Renal cortical epithelial cell (primary cell): ENCODE results near the gene OR52E4. TPM values are rescaled to one million over a fixed set of nuclear protein-coding genes. Genes with fewer than 3 reads are reported as not detected.

Experiments
- DNase-seq: peaks from one replicate; pipeline ENCODE4 v3.0.0-alpha.2; 2011; ENCODE audit warnings: low read depth
- total RNA-seq: library from RNA; depleted of rRNA; stranded (reverse); fragments of >200 nt; gene quantifications from 2 replicates; pipeline ENCODE4 v1.2.3, GENCODE V29; 2014

Gene OR52E4
- total RNA-seq, 1 donor from 2014 or later: not detected

GRCh38 chr11:5929571-5930368, 49.3 kb downstream of the OR52E4 start:
- DNase-seq: no peak

DNA sequence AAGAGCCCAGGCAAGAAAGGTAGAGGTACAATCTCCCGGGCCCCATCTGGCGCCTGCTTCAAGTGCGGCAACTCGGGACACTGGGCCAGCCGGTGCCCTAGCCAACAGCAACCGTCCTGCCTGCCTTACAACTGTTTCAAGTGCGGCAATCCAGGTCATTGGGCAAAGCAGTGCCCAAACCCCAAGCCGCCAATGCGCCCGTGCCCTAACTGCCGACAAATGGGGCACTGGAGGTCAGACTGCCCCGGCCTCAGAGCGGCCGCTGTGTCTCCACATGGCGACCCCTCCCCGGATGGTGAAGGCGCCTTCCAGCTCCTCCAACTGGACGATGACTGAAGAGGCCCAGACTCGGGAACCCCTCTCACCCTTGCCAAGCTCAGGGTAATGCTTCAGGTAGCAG, 50.2 kb downstream of the OR52E4 start:
- no peak for DNase-seq

GRCh38 chr11:5931061-5931460, 50.6 kb downstream of the OR52E4 start:
- no peak for DNase-seq

DNA sequence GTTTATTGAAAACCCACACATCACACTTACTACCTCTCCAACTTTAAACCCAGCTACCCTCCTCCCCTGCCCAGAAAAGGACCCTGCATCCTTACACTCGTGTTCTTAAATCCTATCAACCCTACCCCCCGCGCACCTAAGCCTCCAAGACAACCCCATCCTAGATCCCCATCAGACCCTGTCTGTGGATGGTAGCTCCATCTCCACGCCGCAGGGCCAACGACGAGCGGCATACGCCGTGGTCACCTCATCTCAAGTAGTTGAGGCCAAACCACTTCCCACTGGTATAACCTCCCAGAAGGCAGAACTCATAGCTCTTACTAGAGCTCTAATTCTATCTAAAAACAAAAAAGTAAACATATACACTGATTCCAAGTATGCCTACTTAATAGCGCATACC, 52.2 kb downstream of the OR52E4 start:
- DNase-seq: no peak

DNA sequence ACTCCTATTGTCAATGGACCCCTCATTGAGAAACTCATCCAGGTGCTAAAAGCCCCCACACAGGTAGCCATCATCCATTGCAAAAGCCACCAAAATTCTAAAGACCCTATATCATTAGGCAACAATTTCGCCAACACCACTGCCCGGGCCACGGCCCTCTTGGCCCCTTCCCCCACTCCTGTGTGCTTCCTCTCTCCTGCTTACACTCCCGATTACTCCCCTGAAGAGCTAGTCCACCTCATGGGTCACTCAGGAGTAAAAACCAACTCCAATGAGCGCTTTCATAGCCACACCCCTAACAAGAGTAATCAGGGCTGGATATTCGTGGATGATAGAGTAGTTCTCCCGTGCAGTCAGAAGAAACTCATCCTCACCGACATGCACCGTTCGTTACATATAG, 52.7 kb downstream of the OR52E4 start:
- DNase-seq: no peak

Other genes with a start within 250 kb of the OR52E4 start
- 37.2 and 44.3 TPM in 2 replicates for gene TRIM5, start 195.6 kb upstream of the OR52E4 start, total RNA-seq
- 148 and 284 TPM in 2 replicates for gene TRIM22, start 190.8 kb upstream of the OR52E4 start, total RNA-seq
- not detected in 2 replicates for gene OR56B1, start 144.2 kb upstream of the OR52E4 start, total RNA-seq
- not detected in 2 replicates for gene OR52N4, start 126.4 kb upstream of the OR52E4 start, total RNA-seq
- not detected in 2 replicates for gene OR52N5, start 97.3 kb upstream of the OR52E4 start, total RNA-seq
- gene OR52N1, start 89.4 kb upstream of the OR52E4 start, total RNA-seq: not detected in 2 replicates
- not detected in 2 replicates for gene OR52N2, start 71.7 kb upstream of the OR52E4 start, total RNA-seq
- not detected in 2 replicates for gene OR52E6, start 38.7 kb upstream of the OR52E4 start, total RNA-seq
- not detected in 2 replicates for gene OR52E8, start 22.9 kb upstream of the OR52E4 start, total RNA-seq
- not detected in 2 replicates for gene OR52E5, start 12.6 kb downstream of the OR52E4 start, total RNA-seq
- not detected in 2 replicates for gene OR56A3, start 61.6 kb downstream of the OR52E4 start, total RNA-seq
- not detected in 2 replicates for gene OR56A5, start 87.9 kb downstream of the OR52E4 start, total RNA-seq
- gene OR52L1, start 106.4 kb downstream of the OR52E4 start, total RNA-seq: not detected in 2 replicates
- gene OR56A4, start 126.3 kb downstream of the OR52E4 start, total RNA-seq: not detected in 2 replicates
- not detected in 2 replicates for gene OR56A1, start 150.1 kb downstream of the OR52E4 start, total RNA-seq
- not detected in 2 replicates for gene OR56B4, start 227.1 kb downstream of the OR52E4 start, total RNA-seq